DMS153 treated with DMSO at 0.1 percent for 48 hours (cell line): ENCODE results near the gene RRAGA.
"Not testable (repeated sequence)": the region's sequence is repeated elsewhere in the genome, so short reads cannot be mapped to it uniquely, and the experiment has no call there.

Experiments used
- DNase-seq: peaks from one replicate; lab custom pipeline; 2025; ENCODE audit not compliant: unreplicated experiment; lab: John Stamatoyannopoulos, UW

The RRAGA gene

DNA sequence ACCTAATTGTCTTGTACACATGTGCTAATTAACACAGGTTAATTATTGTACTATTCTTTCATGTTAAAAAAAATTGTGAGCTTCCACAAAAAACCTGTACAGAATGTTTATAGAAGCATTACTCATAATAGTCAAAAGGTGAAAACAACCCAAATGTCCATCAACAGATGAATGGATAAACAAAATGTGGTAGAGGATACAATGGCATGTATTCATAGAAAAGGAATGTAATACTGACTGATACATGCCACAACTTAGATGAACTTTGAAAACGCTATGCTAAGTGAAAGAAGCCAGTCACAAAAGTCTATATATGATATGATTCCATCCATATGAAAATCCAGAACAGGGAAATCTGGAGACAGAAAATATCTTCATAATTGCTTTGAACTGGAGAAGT, 25.6 kb downstream of the RRAGA start:
- no peak for DNase-seq

DNA sequence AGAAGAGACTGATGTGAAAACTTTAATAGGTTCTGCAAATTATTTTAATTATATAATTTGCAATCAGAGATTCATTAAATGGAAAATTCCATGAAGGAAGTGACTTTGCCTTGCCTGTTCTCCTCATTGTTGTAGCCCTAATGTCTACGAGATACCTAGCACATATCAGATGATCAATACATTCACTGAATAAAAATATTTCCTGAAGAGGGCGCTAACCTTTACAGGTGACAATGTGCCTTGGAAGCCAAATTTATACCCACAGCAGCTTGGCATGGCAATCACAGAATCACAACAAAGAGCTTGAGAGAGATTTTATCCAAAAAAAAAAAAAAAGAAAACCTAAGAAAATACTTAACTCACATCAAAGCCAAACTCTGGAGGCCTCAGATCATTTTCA, 36.1 kb downstream of the RRAGA start:
- DNase-seq = no peak

DNA sequence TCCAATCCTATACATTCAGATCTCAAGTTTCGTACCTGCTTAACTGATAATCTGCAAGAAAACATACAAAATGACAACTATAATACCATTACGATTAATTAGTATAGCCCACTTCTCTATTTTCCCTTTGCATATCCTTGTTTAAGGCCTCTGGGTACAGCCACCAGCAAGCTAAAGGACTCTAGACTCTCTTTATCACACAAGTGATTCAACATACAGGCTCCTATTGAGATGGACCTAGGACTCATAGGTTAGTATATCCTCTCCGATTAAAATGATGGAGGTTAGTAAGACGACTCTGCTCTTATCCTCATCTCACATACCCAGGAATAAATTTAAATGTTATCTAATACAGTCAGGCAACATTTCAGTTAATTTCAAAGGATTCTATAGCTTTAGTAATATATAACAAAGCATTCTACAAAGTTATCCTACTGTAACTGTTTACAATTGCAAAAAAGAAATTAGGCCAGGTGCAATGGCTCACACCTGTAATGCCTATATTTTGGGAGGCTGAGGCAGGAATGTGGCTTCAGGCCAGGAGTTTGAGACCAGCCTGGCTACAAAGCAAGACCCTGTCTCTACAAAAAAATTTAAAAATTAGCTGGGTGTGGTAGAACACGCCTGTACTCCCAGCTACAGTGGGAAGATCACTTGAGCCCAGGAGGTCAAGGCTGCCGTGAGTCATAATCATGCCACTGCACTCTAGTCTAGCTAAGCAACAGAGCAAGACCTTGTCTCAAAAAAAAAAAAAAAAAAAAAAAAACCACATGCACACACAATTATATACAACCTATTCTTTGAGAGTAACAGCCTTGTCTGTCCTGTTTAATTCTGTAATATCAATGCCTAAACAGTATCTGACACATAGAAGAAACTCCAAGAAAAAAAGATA, 38.1 kb downstream of the RRAGA start:
- no peak for DNase-seq

DNA sequence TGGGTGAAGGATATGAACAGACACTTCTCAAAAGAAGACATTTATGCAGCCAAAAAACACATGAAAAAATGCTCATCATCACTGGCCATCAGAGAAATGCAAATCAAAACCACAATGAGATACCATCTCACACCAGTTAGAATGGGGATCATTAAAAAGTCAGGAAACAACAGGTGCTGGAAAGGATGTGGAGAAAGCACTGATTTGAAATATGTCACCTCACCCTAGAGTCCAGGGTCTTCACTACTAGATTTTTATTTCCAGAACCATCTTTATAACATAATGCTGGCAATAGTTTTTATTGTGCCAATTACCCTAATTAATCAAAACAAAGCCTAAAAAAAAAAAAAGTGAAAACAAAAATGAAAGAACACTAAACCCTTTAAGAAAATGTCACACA, 48.2 kb downstream of the RRAGA start:
- not testable (repeated sequence) for DNase-seq
